SK-N-SH (cell line): ENCODE measurements around the gene STAC. TPM values are rescaled to one million over a fixed set of nuclear protein-coding genes. Genes with fewer than 3 reads are reported as not detected.
"Not testable (repeated sequence)": the region's sequence is repeated elsewhere in the genome, so short reads cannot be mapped to it uniquely, and the experiment has no call there.

Source experiments
- CTCF ChIA-PET: fragments of 300-600, 350-600 bp; formaldehyde crosslinking; extraction: SDS; loops from one replicate; lab custom pipeline; 2021; lab: Yijun Ruan, JAX
- POLR2A ChIA-PET: fragments of 350-600 bp; sonication (Branson Sonifier 250); formaldehyde crosslinking; extraction: SDS; loops from one replicate; lab custom pipeline; 2020; ENCODE audit warnings: antibody characterized with exemption, inconsistent platforms; lab: Yijun Ruan, JAX
- DNase-seq: peaks from one replicate; pipeline ENCODE4 v3.0.0; 2012
- H2AFZ ChIP-seq: fragments of 200-600 bp; sonication (generic); 2 replicates; pipeline ENCODE4 v1.8.1; 2016; ENCODE audit warnings: antibody characterized with exemption, mild to moderate bottlenecking, low read depth
- H3F3A ChIP-seq: fragments of 200-600 bp; sonication (generic); replicated peaks from 2 replicates; pipeline ENCODE3; 2016; ENCODE audit warnings: antibody characterized with exemption, mild to moderate bottlenecking; ENCODE audit not compliant: insufficient read depth
- H3K27ac ChIP-seq, 2 experiments: fragments of 200-500 bp in 1 of 2; fragments of 200-600 bp in 1 of 2; sonication (Bioruptor generic) in 1 of 2; sonication (generic), shearing (Covaris generic) in 1 of 2; 2 replicates each; pipeline versions ENCODE4 v1.5.1 to v1.6.1; 2014 to 2016; ENCODE audit warnings: low read depth in 2 of 2, inconsistent platforms in 1 of 2, low read length in 1 of 2, mild to moderate bottlenecking in 1 of 2, mixed read lengths in 1 of 2
- H3K27me3 ChIP-seq: fragments of 200-600 bp; sonication (generic), shearing (Covaris generic); 2 replicates; pipeline ENCODE4 v1.6.1; 2016; ENCODE audit warnings: mixed run types; ENCODE audit not compliant: insufficient read depth
- H3K36me3 ChIP-seq, 2 experiments: fragments of 200-500 bp in 1 of 2; fragments of 200-600 bp in 1 of 2; sonication (Bioruptor generic) in 1 of 2; sonication (generic) in 1 of 2; replicated peaks in 1 of 2; 2 replicates each; pipeline versions ENCODE3 to v1.5.1; 2014 to 2016; ENCODE audit warnings: low read length in 1 of 2, mild to moderate bottlenecking in 1 of 2; ENCODE audit not compliant: insufficient read depth in 2 of 2, control insufficient read depth in 1 of 2
- H3K4me1 ChIP-seq, 2 experiments: fragments of 200-500 bp in 1 of 2; fragments of 200-600 bp in 1 of 2; sonication (Bioruptor generic) in 1 of 2; sonication (generic), shearing (Covaris generic) in 1 of 2; 2 replicates each; pipeline versions ENCODE4 v1.5.1 to v1.6.1; 2014 to 2016; ENCODE audit warnings: low read depth in 1 of 2, low read length in 1 of 2, mixed run types in 1 of 2; ENCODE audit not compliant: insufficient read depth in 2 of 2, control insufficient read depth in 1 of 2
- H3K4me2 ChIP-seq: fragments of 200-600 bp; sonication (generic), shearing (Covaris generic); 2 replicates; pipeline ENCODE4 v1.6.1; 2017; ENCODE audit warnings: mixed run types
- H3K4me3 ChIP-seq, 2 experiments: fragments of 200-500 bp in 1 of 2; fragments of 200-600 bp in 1 of 2; sonication (Bioruptor generic) in 1 of 2; sonication (generic), shearing (Covaris generic) in 1 of 2; 2 replicates each; pipeline versions ENCODE4 v1.5.1 to v1.8.1; 2014 to 2016; ENCODE audit warnings: low read depth in 2 of 2, inconsistent platforms in 1 of 2, low read length in 1 of 2, mild to moderate bottlenecking in 1 of 2, mixed read lengths in 1 of 2, moderate library complexity in 1 of 2
- H3K79me2 ChIP-seq: fragments of 200-600 bp; sonication (generic); 2 replicates; pipeline ENCODE4 v1.8.1; 2017; ENCODE audit warnings: mild to moderate bottlenecking; ENCODE audit not compliant: insufficient read depth
- H3K9ac ChIP-seq: fragments of 200-600 bp; sonication (generic); 2 replicates; pipeline ENCODE4 v1.6.1; 2017; ENCODE audit warnings: mixed run types
- H3K9me2 ChIP-seq: fragments of 200-600 bp; sonication (generic); 2 replicates; pipeline ENCODE4 v1.6.1; 2017; ENCODE audit warnings: mixed run types
- H3K9me3 ChIP-seq: fragments of 200-600 bp; sonication (generic); 2 replicates; pipeline ENCODE4 v1.6.1; 2017; ENCODE audit warnings: mixed run types, mild to moderate bottlenecking, moderate library complexity
- H4K20me1 ChIP-seq: fragments of 200-600 bp; sonication (generic); 2 replicates; pipeline ENCODE4 v1.6.1; 2017; ENCODE audit warnings: mild to moderate bottlenecking, mixed run types; ENCODE audit not compliant: insufficient read depth
- CHD2 ChIP-seq: fragments of 150-350 bp; IDR thresholded peaks from 2 replicates; pipeline ENCODE4 v1.6.1; 2018; ENCODE audit warnings: low read length; ENCODE audit not compliant: partially characterized antibody
- FOSL2 ChIP-seq: IDR thresholded peaks from 2 replicates; pipeline ENCODE4 v1.4.0; 2012; ENCODE audit warnings: low read depth, mild to moderate bottlenecking, moderate library complexity, borderline replicate concordance
- FOXJ3 ChIP-seq: sonication (generic); formaldehyde crosslinking; IDR thresholded peaks from 2 replicates; pipeline ENCODE4 v1.5.1; 2020; ENCODE audit warnings: mild to moderate bottlenecking, missing genetic modification reagents
- FOXM1 ChIP-seq: IDR thresholded peaks from 2 replicates; pipeline ENCODE4 v1.4.0; 2012; ENCODE audit warnings: low read depth, mild to moderate bottlenecking
- GATA2 ChIP-seq: sonication (generic); formaldehyde crosslinking; IDR thresholded peaks from 2 replicates; pipeline ENCODE4 v1.5.0; 2020; ENCODE audit warnings: mild to moderate bottlenecking, missing genetic modification reagents
- JUND ChIP-seq: IDR thresholded peaks from 2 replicates; pipeline ENCODE4 v1.4.0; 2012
- MEF2A ChIP-seq: IDR thresholded peaks from 2 replicates; pipeline ENCODE4 v1.4.0; 2012; ENCODE audit warnings: low read depth, borderline replicate concordance
- MXI1 ChIP-seq: IDR thresholded peaks from 2 replicates; pipeline ENCODE4 v1.6.1; 2012; ENCODE audit warnings: mild to moderate bottlenecking, low read depth, low read length, improper control_type of control experiment
- RCOR1 ChIP-seq: fragments of 150-350 bp; IDR thresholded peaks from 2 replicates; pipeline ENCODE4 v1.6.1; 2017; ENCODE audit warnings: antibody characterized with exemption, low read length
- RFX5 ChIP-seq: IDR thresholded peaks from 2 replicates; pipeline ENCODE4 v1.6.1; 2012; ENCODE audit warnings: mild to moderate bottlenecking, improper control_type of control experiment, low read length
- SMC3 ChIP-seq: IDR thresholded peaks from 2 replicates; pipeline ENCODE4 v1.6.1; 2012; ENCODE audit warnings: low read depth, low read length, improper control_type of control experiment
- TAF1 ChIP-seq: IDR thresholded peaks from 2 replicates; pipeline ENCODE4 v1.6.1; 2012; ENCODE audit warnings: low read depth, mild to moderate bottlenecking, low read length, moderate library complexity, borderline replicate concordance
- TCF12 ChIP-seq: IDR thresholded peaks from 2 replicates; pipeline ENCODE4 v1.4.0; 2012
- TEAD4 ChIP-seq: IDR thresholded peaks from 2 replicates; pipeline ENCODE4 v1.4.0; 2012; ENCODE audit warnings: mild to moderate bottlenecking, borderline replicate concordance; ENCODE audit not compliant: insufficient read depth
- YY1 ChIP-seq: IDR thresholded peaks from 2 replicates; pipeline ENCODE4 v1.4.0; 2012; ENCODE audit warnings: low read depth, mild to moderate bottlenecking
- WGBS: methylation state at CpG from one replicate; pipeline ENCODE4 v1.1.6; 2017; ENCODE audit warnings: low lambda C conversion rate; 5-methylcytosine and 5-hydroxymethylcytosine counted together
- polyA plus RNA-seq, 3 experiments: library from polyadenylated mRNA; depleted of rRNA; stranded (reverse); fragments of >200 nt; gene quantifications; 2 replicates each; pipeline ENCODE4 v1.2.3, GENCODE V29; 2012
- TF ChIP-seq, protein P1 (sequence below): IDR thresholded peaks from 2 replicates; pipeline ENCODE4 v1.4.0; 2012; ENCODE audit warnings: low read depth, borderline replicate concordance
- TF ChIP-seq, protein P2 (sequence below): IDR thresholded peaks from 2 replicates; pipeline ENCODE4 v1.6.1; 2012; ENCODE audit warnings: mild to moderate bottlenecking, low read depth, low read length, moderate library complexity
- TF ChIP-seq, protein P3 (sequence below): IDR thresholded peaks from 2 replicates; pipeline ENCODE4; 2012

STAC gene
- polyA plus RNA-seq, 1 of the 3 experiments (the other 2 are of a cell fraction) = 25.0 TPM

DNA sequence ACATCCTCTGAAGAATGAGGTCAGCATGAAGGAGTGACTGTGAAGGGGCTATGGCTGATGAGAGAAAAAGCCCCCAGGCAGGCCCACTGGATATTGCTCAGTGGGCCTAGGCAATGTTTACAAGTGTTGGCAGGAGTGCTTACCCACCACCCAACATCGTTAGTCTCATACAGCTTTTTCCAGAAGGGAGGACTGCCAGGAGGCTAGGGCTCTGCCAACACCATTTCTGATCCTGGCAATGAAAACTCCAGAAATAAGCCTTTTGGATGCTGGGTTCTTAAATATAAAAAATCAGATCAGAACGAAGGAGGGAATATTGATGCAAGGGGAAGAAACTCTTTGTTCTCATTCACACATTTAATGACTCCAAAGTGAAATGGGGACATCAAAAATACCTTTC lies 194.9 kb downstream of the STAC start:
- WGBS = 6% methylated on average over 2 of the region's 2 CpGs
- POLR2A ChIA-PET = no interaction called here
- TF ChIP-seq TAF1 = no peak
- TF ChIP-seq FOSL2 = no peak
- TF ChIP-seq, protein P1, sequence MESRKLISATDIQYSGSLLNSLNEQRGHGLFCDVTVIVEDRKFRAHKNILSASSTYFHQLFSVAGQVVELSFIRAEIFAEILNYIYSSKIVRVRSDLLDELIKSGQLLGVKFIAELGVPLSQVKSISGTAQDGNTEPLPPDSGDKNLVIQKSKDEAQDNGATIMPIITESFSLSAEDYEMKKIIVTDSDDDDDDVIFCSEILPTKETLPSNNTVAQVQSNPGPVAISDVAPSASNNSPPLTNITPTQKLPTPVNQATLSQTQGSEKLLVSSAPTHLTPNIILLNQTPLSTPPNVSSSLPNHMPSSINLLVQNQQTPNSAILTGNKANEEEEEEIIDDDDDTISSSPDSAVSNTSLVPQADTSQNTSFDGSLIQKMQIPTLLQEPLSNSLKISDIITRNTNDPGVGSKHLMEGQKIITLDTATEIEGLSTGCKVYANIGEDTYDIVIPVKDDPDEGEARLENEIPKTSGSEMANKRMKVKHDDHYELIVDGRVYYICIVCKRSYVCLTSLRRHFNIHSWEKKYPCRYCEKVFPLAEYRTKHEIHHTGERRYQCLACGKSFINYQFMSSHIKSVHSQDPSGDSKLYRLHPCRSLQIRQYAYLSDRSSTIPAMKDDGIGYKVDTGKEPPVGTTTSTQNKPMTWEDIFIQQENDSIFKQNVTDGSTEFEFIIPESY = no peak
- TF ChIP-seq, protein P2, sequence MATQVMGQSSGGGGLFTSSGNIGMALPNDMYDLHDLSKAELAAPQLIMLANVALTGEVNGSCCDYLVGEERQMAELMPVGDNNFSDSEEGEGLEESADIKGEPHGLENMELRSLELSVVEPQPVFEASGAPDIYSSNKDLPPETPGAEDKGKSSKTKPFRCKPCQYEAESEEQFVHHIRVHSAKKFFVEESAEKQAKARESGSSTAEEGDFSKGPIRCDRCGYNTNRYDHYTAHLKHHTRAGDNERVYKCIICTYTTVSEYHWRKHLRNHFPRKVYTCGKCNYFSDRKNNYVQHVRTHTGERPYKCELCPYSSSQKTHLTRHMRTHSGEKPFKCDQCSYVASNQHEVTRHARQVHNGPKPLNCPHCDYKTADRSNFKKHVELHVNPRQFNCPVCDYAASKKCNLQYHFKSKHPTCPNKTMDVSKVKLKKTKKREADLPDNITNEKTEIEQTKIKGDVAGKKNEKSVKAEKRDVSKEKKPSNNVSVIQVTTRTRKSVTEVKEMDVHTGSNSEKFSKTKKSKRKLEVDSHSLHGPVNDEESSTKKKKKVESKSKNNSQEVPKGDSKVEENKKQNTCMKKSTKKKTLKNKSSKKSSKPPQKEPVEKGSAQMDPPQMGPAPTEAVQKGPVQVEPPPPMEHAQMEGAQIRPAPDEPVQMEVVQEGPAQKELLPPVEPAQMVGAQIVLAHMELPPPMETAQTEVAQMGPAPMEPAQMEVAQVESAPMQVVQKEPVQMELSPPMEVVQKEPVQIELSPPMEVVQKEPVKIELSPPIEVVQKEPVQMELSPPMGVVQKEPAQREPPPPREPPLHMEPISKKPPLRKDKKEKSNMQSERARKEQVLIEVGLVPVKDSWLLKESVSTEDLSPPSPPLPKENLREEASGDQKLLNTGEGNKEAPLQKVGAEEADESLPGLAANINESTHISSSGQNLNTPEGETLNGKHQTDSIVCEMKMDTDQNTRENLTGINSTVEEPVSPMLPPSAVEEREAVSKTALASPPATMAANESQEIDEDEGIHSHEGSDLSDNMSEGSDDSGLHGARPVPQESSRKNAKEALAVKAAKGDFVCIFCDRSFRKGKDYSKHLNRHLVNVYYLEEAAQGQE = no peak
- H3K4me3 ChIP-seq = no peak overlapping the region
- no peaks in the 10 kb centered on the region for H3K79me2 ChIP-seq
- H3K4me2 ChIP-seq = no peak overlapping the region
- no peak overlapping the region for H3K9ac ChIP-seq
- H3K27ac ChIP-seq = no peak overlapping the region
- CTCF ChIA-PET = no interaction called here
- H3F3A ChIP-seq = no peaks in the 10 kb centered on the region
- no peaks in the 10 kb centered on the region for H3K9me3 ChIP-seq
- H2AFZ ChIP-seq = no peak overlapping the region
- H3K36me3 ChIP-seq = no peaks in the 10 kb centered on the region
- H3K4me1 ChIP-seq = no peaks in the 10 kb centered on the region
- no peak for DNase-seq
- no peaks in the 10 kb centered on the region for H4K20me1 ChIP-seq
- H3K27me3 ChIP-seq = no peaks in the 10 kb centered on the region
- H3K9me2 ChIP-seq = no peaks in the 10 kb centered on the region

DNA sequence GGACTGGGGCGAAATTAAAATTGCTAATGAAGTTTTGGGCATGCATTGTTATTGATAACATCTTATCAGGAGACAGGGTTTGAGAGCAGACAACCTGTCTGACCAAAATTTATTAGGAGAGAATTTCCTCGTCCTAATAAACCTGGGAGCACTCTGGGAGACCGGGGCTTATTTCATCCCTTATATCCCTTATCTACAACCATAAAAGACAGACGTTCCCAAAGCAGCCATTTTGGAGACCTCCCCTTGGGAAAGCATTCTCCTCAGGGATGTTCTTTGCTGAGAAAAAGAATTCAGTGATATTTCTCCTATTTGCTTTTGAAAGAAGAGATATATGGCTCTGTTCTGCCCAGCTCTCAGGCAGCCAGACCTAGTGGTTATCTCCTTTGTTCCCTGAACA lies 198.1 kb downstream of the STAC start:
- not testable (repeated sequence) for H3K27me3 ChIP-seq
- CTCF ChIA-PET = interaction anchor here (1.5 kb wide), 1 partner anchor 17 kb away, joined by 3 read pairs; no protein-coding TSS in a partner anchor
- 37% methylated on average over 4 of the region's 4 CpGs for WGBS

DNA sequence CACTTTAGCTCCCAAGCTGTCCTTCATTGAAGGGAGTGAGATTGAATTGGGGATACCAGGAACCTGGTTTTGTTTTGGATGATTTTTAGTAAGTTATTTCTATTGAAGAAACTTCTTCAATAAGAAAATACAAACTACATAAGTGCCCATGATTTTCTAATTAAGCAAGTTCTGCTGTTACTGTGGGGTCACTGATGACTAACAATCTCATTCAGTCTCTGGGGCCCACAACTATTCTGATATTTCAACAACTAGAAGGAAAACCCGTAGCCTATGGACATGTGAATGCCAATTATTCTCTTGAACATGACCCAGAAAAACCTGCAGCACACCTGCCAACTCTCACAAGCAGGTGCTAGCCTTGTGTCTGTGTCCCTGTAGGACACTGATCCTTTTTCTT lies 199.4 kb downstream of the STAC start:
- H3K36me3 ChIP-seq = no peaks in the 10 kb centered on the region
- no peak overlapping the region for H3K27ac ChIP-seq
- H3F3A ChIP-seq = no peaks in the 10 kb centered on the region
- H3K4me2 ChIP-seq = no peak overlapping the region
- WGBS = 0% methylated on average over 1 of the region's 1 CpG
- no peaks in the 10 kb centered on the region for H3K9me3 ChIP-seq
- no peaks in the 10 kb centered on the region for H3K9me2 ChIP-seq
- ChIA-PET POLR2A (no interaction called here), CTCF (no interaction called here)
- no peak overlapping the region for H2AFZ ChIP-seq
- H3K4me1 ChIP-seq = no peaks in the 10 kb centered on the region
- H3K27me3 ChIP-seq = no peaks in the 10 kb centered on the region
- H3K4me3 ChIP-seq = no peak overlapping the region
- H4K20me1 ChIP-seq = no peaks in the 10 kb centered on the region
- H3K9ac ChIP-seq = no peak overlapping the region
- DNase-seq = no peak
- no peaks in the 10 kb centered on the region for H3K79me2 ChIP-seq
- TF ChIP-seq MXI1 (no peak), TEAD4 (no peak), FOXJ3 (no peak), YY1 (no peak), JUND (no peak), MEF2A (no peak), FOXM1 (no peak), SMC3 (no peak), CHD2 (no peak), RFX5 (no peak), TCF12 (no peak), RCOR1 (no peak), GATA2 (CRISPR knock-in tag) (no peak), TAF1 (no peak)
- TF ChIP-seq, protein P3, sequence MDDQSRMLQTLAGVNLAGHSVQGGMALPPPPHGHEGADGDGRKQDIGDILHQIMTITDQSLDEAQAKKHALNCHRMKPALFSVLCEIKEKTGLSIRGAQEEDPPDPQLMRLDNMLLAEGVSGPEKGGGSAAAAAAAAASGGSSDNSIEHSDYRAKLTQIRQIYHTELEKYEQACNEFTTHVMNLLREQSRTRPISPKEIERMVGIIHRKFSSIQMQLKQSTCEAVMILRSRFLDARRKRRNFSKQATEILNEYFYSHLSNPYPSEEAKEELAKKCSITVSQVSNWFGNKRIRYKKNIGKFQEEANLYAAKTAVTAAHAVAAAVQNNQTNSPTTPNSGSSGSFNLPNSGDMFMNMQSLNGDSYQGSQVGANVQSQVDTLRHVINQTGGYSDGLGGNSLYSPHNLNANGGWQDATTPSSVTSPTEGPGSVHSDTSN = no peak

More for the DNA sequence above, 198.1 kb downstream of the STAC start:
- H3K4me3 ChIP-seq, H3K9me2 ChIP-seq, H3K36me3 ChIP-seq, H3K79me2 ChIP-seq, H3K27ac ChIP-seq, H3K9me3 ChIP-seq, H2AFZ ChIP-seq, DNase-seq, POLR2A ChIA-PET, H3F3A ChIP-seq, H4K20me1 ChIP-seq, H3K4me1 ChIP-seq, H3K4me2 ChIP-seq, H3K9ac ChIP-seq: not testable (repeated sequence)
